Measurements from ENCODE around the gene DGKA.
A peak's percentile ranks its signal among the peaks of the same experiment; 100 is the strongest.
"Not testable (repeated sequence)": the region's sequence is repeated elsewhere in the genome, so short reads cannot be mapped to it uniquely, and the experiment has no call there.

The DGKA gene

GRCh38 chr12:55969356-55969755, 38.4 kb downstream of the DGKA start:
- no peak for DNase-seq (ENCODE audit: low read depth)

GRCh38 chr12:55970775-55971174, 39.8 kb downstream of the DGKA start:
- no peak for DNase-seq (ENCODE audit: low read depth)

- no peak for DNase-seq (ENCODE audit: low read depth)
These were observed 41.1 kb downstream of the DGKA start for GRCh38 chr12:55972042-55972441.

DNA sequence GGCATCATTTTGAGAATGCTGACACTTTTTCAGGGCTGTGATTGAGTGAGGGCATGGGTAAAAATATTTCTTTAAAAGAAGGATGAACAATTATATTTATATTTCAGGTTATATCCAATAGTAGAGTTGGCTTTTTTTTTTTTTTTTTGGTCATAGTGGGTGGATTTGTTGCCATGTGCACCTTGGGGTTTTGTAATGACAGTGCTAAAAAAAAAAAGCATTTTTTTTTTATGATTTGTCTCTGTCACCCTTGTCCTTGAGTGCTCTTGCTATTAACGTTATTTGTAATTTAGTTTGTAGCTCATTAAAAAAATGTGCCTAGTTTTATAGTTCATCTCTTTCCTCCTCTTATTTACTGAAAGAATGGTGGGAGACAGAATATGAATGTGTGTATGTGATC, 41.5 kb downstream of the DGKA start:
- DNase-seq (ENCODE audit: low read depth): no peak

DNA sequence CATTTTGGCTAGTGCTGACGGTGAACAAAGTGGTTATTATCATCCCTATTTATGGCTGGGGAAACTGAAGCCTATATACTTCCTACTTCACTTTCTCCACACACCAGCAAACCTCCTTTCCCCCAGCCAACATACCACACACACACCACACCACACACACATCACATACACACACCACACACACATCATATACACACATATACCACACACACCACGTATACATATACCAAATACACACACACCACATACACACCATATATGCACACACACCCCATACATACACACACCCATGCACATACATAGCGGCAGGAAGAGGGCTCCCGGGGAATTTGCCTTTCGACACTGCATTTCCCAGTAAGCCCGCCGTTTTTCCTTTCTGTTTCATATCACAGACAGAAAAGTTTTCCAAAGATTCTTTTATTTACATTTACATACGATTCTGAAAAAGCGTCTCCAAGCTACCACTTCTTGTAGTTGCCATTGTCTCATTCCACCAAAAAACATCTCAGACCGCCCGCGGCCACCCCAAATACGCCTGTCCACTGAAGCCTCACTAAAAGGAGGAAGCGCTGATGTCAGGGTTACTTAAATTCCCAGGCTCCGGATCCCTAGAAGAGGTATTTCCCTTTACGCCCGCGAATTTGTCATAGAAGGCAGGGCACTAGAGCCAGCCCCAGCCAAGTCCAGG, 42.1 kb downstream of the DGKA start:
- DNase-seq (ENCODE audit: low read depth): no peak

DNA sequence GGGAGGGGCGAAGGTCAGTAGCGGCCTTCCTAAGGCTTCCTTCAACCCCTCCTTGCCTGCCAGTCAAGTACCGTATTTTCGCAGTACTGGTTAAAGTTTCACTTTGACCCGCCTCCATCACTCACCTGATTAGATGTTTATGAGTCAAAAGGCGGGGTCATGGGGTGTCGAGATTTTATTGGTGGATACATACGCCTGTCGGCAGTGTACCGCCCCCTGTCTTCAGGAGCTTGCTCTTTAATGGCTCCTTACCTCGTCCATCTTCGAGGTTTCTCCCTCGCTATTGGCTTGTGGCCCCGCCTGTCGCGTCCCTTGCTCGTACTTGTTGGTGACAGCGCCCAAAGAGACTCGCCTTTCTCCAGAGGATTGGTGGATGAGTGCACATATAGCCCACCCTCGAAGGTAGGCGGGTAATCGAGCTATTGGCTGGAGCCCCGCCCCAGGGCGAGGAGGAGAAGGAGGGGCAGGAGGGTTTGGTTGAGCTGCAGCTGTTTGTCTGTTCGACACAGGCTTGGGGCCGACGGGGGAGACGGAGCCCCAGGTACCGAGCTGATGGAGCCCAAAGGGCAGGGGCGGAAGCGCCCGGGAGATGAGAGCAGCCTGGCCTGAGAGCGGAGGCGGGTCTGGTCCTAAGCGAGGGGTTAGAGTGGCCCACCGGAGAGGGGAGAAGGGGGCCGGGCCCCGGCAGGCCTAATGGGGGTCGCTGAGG, 42.8 kb downstream of the DGKA start, which contains the start of gene RAB5B:
Gene RAB5B (plus strand): TSS at position 480 of the 709 bp plus-strand sequence. CDS start 12,883 bp downstream, outside the sequence.
- peak; percentile 100 for DNase-seq (ENCODE audit: low read depth)

GRCh38 chr12:55974308-55974730, 43.4 kb downstream of the DGKA start:
- no peak for DNase-seq (ENCODE audit: low read depth)

- DNase-seq (ENCODE audit: low read depth): no peak
These were observed 47.4 kb downstream of the DGKA start for GRCh38 chr12:55978393-55978792.

DNA sequence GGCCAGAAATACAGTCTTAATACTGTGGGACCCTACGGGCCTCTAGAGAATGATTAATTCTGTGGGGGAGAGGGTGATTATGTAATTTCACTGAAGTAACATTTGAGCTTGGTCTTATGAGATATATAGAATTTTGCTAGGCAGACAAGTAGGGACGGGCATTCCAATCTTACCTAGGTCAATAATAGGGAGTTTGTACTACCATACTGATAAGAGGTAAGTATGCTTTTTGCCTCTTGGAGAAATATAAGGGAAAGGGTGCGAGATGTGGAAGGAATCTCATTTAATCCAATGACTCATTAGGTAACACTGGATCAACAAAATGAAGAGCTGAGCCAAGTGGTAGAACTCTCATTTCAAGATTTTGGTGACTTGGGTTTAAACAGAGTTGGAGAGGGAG, 48.1 kb downstream of the DGKA start:
- no peak for DNase-seq (ENCODE audit: low read depth)

DNA sequence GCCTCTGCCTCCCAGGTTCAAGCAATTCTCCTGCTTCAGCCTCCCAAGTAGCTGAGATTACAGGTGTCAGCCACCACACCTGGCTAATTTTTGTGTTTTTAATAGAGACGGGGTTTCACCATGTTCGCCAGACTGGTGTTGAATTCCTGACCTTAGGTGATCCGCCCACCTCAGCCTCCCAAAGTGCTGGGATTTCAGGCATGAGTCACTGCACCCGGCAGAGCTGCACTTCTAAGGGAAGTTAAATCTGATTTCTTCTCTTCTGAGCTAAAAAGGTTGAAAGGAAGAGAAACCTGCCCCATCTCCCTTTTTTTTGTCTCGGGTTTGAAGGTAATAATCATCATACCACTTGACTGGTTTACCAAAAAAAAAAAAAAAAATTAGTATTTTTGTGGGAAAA, 50.9 kb downstream of the DGKA start:
- not testable (repeated sequence) for DNase-seq (ENCODE audit: low read depth)

DNA sequence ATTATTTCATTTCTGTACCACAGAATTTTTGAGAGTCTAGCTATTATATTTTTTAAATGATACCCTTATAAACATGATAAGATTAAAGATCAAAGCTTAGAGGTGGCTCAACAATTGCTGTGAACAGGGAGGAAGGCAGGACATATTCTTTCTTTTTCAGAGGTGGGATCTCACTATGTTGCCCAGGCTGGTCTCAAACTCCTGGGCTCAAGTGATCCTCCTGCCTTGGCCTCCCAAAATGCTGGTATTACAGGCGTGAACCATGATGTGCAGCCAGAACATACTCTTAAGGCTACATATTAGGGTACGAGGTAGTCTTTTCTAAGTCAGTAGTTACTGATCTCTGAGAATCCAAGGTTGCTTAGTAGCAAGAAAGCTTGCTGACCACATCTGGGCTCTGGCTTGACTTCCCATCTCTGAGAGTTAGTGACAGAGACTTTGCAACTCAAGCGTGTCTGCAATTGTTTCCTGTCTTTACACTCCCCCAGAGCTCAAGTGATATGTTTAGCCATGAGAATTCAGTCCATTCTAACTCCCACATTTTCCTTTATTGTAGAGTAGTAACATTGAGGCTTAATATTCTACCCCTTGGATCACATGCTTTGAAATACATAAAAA, 51.5 kb downstream of the DGKA start:
- DNase-seq (ENCODE audit: low read depth): no peak

DNA sequence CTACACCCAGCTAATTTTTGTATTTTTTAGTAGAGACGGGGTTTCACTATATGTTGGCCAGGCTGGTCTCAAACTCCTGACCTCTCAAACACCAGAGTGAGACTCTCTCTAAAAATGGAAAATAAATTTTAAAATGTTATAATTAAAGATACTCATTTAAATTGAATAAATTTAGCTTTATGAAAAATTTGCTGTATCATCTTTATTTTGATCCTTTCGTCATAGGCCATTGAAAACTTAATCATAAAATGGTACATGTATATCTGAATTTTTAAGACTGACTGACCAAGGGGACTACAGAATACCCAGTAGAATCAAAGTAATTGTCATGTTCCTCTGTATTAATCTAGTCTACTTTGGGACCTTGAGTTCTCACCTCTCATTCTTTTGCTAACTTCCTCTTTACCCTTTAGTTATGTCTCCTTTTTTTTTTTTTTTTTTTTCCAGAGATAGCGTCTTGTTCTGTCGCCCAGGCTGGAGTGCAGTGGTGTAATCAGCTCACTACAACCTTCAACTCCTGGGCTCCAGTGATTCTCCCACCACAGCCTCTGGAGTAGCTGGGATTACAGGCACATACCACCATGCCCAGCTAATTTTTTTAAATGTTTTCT, 52.4 kb downstream of the DGKA start:
- DNase-seq (ENCODE audit: low read depth): no peak

GRCh38 chr12:55984861-55985260, 53.9 kb downstream of the DGKA start:
- no peak for DNase-seq (ENCODE audit: low read depth)

DNA sequence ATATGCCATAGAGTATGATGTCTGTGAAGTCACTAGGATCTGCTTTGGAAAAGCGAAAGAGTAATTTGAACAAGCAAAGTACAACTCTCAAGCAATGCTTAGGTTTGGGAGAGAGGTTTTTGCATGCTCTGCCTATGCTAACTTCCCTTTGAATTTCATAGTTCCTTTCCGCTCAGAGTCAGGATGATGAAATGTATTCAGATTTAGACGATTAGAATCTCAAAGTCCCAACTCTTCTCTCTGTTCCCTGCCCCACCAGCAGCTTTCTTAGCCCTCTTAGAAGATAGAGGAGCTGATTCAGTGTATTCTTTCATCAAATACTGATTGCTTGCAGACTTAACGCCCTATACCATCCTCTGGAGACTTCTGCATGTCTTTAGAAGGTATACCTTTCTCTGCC, 54.4 kb downstream of the DGKA start:
- no peak for DNase-seq (ENCODE audit: low read depth)

GRCh38 chr12:55985976-55986375, 55.0 kb downstream of the DGKA start:
- not testable (repeated sequence) for DNase-seq (ENCODE audit: low read depth)

DNA sequence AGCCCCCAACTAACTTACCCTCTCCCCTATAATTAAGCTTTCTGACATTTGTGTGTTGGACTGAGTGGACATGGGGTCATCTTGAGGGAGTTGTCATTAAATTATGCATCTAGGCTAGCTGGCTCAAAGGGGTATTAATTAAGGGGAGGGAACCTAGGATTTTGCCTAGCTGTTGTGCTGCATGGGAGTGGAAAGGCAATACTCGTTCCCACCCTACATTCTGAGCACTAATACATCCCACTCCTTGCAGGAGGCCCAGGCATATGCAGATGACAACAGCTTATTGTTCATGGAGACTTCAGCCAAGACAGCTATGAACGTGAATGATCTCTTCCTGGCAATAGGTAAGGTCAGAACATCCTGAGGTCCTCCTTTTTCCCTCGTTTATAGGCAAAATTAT, 60.1 kb downstream of the DGKA start:
- no peak for DNase-seq (ENCODE audit: low read depth)

- no peak for DNase-seq (ENCODE audit: low read depth)
These were observed 62.4 kb downstream of the DGKA start for GRCh38 chr12:55993230-55993853.

DNA sequence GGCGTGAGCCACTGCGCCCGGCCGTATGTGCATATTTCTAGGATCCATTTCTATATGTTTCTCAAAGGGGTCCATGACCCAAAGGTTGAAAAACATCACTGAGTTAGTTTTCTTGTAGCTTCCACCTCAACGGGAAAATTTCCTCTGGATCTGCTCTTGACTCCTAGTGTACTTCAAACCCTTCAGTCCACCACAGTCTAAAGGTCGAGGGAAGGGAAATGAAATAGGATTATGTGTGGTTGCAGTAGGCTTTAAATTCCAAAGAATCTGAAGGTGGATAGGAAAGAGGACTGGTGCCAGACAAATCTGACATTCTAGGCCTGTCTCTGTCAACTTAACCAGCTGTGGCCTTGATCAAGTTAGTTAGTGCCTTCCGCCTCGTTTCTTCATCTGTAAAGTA, 64.4 kb downstream of the DGKA start:
- DNase-seq (ENCODE audit: low read depth): no peak

DNA sequence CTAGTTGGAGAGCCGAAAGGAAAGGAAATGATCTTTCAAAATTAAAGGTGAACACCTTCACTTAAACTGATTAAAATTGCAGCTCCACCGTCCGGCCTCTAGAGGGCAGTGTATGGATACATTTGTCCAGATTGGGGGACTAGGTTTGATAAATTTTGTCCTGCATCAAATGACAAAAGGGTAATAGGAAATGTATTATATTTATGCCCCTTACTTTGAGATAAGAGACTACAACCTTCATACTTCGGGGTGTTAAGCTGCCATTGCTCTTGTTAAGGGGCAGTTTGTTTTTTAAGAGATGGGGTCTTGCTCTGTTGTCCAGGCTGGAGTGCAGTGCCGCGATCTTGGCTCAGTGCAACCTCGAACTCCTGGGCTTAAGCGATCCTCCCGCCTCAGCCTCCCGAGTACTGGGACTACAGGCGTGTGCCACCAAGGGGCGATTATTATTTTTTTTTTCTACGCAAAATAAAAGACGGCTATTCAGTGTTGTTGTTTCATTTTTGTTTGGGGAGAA, 65.3 kb downstream of the DGKA start:
- no peak for DNase-seq (ENCODE audit: low read depth)

DNA sequence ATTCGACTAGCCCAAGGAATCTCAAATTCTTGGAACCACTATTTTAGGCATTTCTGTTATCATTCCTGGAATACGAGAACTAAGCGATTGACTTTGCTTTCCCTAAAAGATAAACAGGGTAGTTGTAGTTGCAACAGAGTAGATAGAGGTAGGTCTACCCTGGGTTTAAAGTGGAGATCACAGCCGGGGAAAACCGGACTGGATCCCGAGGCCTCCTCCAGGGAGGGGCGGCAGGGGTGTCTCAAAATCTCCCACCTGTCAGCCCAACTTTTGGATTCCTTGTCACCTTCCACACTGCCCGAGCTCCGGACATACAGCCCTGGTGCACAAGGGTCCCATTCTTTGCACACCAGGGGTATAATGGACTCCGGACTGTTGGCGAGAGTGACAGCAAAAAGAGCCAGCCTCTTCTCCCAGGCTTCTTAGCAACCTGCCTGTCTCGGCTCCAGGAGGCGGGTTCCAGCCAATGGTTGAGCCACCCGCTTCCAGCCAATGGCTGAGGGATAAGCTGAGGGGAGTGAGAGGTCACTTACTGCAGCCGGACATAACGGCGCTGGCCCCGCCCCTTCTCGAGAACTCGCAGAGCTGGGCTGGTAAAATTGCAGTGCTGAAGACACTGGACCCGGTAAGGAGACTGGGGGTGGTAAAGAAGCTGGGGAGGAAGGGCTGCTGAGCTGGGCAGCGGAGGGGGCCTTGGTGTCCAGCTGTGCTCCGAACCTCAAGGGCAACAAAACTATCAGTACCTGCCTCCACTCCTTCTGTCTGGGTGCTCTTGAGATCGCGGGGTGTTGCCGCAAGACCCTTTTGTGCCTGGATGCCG, 66.0 kb downstream of the DGKA start, which contains the start of gene SUOX:
Gene SUOX (plus strand): TSS at position 562 of the 820 bp plus-strand sequence. CDS start 4,946 bp downstream, outside the sequence.
- peak; percentile 97 for DNase-seq (ENCODE audit: low read depth)

- no peak for DNase-seq (ENCODE audit: low read depth)
These were observed 66.5 kb downstream of the DGKA start for GRCh38 chr12:55997535-55997859.
